ENCODE measurements around the gene GOLGA3.

GRCh38 chr12:132872073-132872855 lies 43.6 kb upstream of the GOLGA3 start:
- TF ChIP-seq EZH2 (IDR thresholded peaks at IDR 0.05; ENCODE audit: insufficient read depth, low read length) (no peak), CTCF (IDR thresholded peaks at IDR 0.05; ENCODE audit: insufficient read depth, low read depth, low read length) (no peak)
